DMS79 treated with DMSO at 0.1 percent for 48 hours (cell line): ENCODE measurements around the gene MALRD1.
"Not testable (repeated sequence)": the region's sequence is repeated elsewhere in the genome, so short reads cannot be mapped to it uniquely, and the experiment has no call there.

ENCODE experiments used
- DNase-seq: peaks from one replicate; lab custom pipeline; 2025; lab: John Stamatoyannopoulos, UW

MALRD1 gene

DNA sequence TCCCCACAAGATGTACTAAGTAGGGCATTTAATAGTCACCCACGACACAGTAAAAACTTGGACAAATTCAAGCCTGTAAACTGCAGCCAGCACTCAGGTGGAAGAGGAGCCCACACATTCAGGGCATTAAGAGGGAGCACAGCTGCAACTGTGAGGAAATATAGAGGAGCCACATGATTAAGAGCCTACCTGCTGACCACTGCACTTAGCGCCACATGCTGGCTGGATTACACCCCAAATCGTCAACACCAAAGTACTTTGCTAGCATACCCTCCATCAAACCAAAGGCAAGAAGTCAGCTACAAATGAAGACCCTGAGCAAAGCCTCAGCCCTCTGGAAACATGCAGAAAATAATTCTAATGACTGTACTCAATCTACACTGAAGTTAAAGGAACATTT is 445.3 kb downstream of the MALRD1 start:
- no peak for DNase-seq

GRCh38 chr10:19497026-19497425 is 448.4 kb downstream of the MALRD1 start:
- no peak for DNase-seq

- no peak for DNase-seq
These were observed 450.0 kb downstream of the MALRD1 start for GRCh38 chr10:19498393-19499290.

- no peak for DNase-seq
These were observed 450.7 kb downstream of the MALRD1 start for GRCh38 chr10:19499291-19499770.

DNA sequence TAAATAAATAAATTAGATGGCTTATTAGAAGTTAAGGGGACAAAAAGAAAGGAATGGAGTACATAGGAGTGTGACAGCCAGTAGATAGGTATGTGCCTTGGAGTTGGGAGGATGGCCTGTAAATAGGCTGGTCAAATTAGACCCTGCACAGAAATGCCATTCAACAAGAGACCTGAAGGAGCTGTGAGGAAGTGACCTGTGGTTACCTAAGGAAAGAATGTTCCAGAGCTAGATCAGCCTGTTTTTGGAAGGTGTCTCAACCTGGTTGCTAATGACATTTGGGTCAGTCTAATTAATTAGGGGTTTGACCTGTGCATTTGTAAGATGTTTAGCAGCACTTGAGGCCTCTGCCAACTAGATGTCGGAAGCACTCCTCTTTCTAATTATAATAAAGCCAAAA is 452.4 kb downstream of the MALRD1 start:
- DNase-seq = no peak

DNA sequence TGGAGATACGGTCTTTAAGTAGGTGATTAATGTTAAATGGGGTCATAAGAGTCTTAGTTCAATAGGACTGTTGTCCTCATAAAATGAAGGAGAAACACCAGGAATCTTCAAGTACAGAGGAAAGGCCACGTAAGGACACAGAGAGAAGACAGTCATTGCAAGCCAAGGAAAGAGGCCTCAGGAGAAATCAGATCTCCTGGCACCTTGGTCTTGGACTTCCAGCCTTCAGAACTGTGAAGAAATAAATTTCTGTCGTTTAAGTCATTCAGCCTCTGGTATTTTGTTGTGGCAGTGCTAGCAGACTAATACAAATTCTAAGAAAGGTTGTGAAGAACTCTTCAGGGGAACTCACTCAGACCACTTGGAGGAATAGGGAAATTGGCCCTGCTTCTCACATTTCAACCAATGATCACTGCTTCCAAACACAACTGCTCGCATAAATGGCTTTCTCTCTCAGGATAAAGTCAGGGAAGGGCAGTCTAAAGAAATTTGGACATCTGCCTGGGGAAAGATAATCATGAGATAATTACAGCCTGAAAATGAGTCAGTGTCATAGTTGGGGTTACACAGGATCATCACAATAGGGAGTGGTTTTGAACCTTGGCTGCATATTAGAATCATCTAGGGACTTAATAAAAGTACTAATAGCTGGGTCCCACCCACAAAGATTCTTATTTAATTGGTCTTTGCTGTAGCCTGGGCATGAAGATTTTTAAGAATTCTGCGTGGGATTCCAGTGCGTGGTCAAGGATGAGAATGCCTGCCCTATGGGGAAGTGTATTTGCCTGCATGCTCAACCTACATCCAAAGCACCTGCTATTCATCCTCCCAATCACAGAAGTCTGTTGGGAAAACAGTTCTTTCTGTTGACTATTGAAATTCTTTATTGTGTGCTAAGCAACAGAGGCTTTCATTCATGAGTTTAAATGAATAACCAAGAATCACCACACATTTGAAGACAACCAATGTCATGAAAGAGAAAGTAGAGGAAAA is 457.0 kb downstream of the MALRD1 start:
- no peak for DNase-seq

DNA sequence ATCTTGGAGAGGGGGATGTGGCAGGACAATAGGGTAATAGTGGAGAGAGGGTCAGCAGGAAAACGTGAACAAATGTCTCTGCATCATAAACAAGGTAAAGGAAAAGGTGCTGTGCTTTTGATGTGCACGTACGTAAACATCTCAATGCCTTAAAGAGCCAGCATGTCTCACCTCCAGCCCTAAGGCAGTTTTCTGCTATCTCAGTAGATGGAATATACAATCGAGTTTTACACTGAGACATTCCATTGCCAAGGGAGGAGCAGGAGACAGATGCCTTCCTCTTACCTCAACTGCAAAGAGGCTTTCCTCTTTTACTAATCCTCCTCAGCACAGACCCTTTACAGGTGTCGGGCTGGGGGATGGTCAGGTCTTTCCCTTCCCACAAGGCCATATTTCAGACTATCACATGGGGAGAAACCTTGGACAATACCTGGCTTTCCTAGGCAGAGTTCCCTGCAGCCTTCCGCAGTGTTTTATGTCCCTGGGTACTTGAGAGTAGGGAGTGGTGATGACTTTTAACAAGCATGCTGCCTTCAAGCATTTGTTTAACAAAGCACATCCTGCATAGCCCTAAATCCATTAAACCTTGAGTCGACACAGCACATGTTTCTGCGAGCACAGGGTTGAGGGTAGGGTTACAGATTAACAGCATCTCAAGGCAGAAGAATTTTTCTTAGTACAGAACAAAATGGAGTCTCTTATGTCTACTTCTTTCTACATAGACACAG is 461.6 kb downstream of the MALRD1 start:
- DNase-seq = not testable (repeated sequence)

- no peak for DNase-seq
These were observed 469.5 kb downstream of the MALRD1 start for GRCh38 chr10:19518109-19518508.

GRCh38 chr10:19518632-19519031 is 470.0 kb downstream of the MALRD1 start:
- no peak for DNase-seq

DNA sequence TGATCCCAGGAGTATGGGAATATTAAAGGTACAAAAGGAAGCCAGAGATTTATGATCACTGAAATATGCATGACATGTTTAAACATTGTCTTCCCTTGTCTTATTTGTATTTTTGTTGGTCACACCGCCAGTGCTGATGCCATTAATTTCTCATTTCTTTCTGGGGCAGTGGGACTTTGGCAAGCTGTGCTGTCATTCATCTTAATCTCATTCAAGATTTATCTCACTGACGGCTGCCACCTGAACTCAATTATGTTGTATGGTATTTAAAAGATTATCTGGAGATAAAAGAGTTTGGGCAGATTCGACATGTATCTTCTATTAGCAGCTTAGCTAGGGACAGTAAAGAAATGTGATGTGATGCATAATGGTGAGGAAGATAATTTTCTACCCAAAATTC is 482.7 kb downstream of the MALRD1 start:
- DNase-seq = no peak

GRCh38 chr10:19532411-19532810 is 483.8 kb downstream of the MALRD1 start:
- DNase-seq = no peak

GRCh38 chr10:19541299-19541698 is 492.7 kb downstream of the MALRD1 start:
- no peak for DNase-seq

GRCh38 chr10:19546224-19546623 is 497.6 kb downstream of the MALRD1 start:
- DNase-seq = no peak

GRCh38 chr10:19549503-19549902 is 500.9 kb downstream of the MALRD1 start:
- DNase-seq = no peak

DNA sequence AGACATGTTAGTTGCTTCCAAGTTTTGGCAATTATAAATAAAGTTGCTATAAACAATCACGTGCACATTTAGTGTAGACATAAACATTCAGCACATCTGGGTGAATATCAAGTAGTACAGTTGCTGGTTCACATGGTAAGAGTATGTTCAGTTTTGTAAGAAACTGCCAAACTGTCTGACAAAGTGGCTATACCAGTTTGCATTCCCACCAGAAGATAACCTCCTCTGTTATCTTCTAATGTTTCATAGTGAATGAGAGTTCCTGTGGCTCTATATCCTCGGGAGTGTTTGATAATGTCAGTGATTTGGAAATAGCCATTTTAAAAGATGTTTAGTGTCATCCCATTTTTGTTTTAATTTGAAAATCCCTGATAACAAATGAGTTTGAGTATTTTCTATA is 508.1 kb downstream of the MALRD1 start:
- DNase-seq = no peak

DNA sequence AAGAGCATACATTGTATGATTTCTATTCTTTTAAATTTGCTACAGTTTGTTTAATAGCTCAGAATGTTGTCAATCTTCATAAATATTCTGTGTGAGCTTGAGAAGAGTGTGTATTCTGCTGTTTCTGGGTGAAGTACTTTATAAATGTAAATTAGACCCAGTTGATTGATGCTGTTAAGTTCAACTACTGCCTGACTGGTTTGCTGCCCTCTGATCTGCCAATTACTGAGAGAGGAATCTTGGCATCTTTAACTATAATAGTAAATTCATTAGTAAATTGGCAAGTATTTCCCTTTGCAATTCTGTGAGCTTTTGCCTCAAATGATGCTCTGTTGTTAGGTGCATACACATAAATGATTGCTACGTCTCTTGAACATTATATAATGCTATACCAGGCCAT is 512.6 kb downstream of the MALRD1 start:
- DNase-seq = no peak

DNA sequence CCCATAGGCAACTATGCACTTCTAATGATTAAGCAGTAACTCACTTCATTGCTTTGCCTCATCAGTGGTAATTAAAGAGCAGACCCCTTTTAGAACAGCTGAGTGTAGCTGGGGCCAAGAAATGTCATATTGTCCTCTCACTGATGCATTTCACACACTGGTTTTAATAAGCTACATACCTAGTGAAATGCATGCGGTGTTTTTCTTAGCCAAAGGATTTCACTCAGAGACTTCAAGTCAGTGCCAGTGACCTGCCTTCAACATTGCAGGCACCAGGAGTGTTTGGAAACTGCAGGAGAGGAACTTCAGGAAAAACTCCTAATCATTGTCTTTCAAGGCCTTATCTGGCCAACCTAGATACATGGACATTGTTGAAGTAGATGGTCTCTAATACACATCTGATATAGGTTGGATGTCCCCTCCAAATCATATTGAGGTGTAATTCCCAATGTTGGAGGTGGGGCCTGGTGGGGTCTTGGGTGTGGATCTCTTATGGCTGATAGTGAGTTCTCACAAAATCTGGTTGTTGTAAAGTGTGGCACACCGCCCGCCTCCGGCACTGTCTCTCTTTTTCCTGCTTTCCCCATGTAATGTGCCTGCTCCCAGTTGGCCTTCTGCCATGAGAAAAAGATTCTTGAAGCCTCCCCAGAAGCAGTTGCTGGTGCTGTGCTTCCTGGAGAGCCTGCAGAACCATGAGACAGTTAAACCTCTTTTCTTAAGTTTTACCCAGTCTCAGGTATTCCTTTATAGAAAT is 515.0 kb downstream of the MALRD1 start:
- no peak for DNase-seq

DNA sequence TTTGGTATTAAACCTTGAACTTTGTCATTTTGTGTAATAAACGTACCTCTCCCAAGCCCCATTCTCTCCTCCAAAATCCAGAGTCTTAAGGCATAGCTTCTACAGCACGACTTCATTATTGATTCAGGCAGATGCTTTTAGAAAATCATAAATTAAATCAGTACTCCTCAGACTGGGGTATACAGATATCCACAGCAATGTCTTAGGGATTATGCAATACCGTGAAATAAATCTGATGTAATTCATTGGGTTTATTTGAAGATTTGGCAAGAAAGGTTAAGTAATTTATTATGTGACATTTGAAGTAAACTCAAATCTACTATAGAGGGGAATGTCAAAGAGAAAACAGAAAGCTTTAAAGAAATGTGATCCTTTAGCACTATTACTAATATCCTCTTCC is 521.5 kb downstream of the MALRD1 start:
- DNase-seq = no peak

DNA sequence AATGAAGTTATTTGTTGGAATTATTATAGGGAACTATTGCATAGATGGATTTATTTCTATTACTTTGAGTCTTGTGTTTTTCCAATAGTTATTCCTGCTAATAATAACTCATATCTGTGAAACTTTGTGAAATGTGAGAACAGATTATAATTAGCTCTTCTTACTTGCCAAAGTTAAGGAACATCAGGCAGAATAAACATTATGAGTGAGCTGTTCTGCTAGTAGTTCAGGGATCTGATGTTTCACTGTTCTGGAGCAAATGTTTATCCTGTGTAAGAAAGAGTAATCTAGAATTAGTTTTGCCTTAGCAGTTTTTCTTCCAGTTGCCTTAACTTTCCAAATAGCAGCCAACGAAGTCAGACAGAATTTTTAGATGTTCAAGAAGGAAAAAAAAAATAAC is 522.4 kb downstream of the MALRD1 start:
- DNase-seq = no peak

GRCh38 chr10:19572056-19572455 is 523.5 kb downstream of the MALRD1 start:
- DNase-seq = no peak

DNA sequence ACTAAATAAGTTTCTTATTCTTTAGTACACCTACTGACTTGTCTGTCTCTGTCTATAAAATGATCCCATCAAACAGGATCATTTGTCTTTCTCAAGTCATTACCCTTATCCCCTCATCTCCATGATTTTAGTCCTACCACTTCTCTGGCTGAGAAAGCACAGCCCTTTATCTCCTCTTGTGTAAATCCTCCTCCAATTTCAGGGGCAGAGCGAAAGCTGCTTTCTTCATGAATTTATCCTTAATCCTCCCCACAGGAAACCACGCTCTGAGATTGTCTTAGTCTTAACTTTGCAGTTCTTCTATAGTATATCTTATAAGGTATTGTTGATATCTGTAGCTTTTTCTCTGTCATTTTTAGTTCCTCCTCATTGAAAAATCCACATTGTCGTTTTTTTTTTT is 528.0 kb downstream of the MALRD1 start:
- DNase-seq = no peak
